PFSK-1 (cell line): ENCODE results near the gene ARPC4.

ENCODE experiments used
- FOXP2 ChIP-seq: optimal IDR thresholded peaks from 2 replicates; pipeline ENCODE3; 2011; ENCODE audit warnings: borderline replicate concordance, control low read depth, inconsistent platforms; ENCODE audit not compliant: insufficient read depth; ENCODE audit errors: extremely low read length, extremely low read depth
- POLR2AphosphoS5 ChIP-seq: IDR thresholded peaks from 2 replicates; pipeline ENCODE4 v1.6.1; 2012; ENCODE audit warnings: low read depth, mild to moderate bottlenecking, control low read depth, low read length, moderate library complexity
- SIN3A ChIP-seq: IDR thresholded peaks from 2 replicates; pipeline ENCODE4 v1.6.1; 2012; ENCODE audit warnings: mild to moderate bottlenecking, low read length, moderate library complexity, borderline replicate concordance; ENCODE audit not compliant: insufficient read depth
- TAF1 ChIP-seq: IDR thresholded peaks from 2 replicates; pipeline ENCODE4 v1.6.1; 2012; ENCODE audit warnings: low read length, control low read depth, borderline replicate concordance; ENCODE audit not compliant: insufficient read depth
- TF ChIP-seq, protein P1 (sequence below), 2 experiments: IDR thresholded peaks; 2 replicates each; pipeline versions ENCODE4 v1.6.1 to v1.8.0; 2011 to 2012; ENCODE audit warnings: low read depth in 2 of 2, low read length in 2 of 2, control low read depth in 1 of 2, inconsistent platforms in 1 of 2, mild to moderate bottlenecking in 1 of 2, moderate library complexity in 1 of 2; ENCODE audit not compliant: insufficient read depth in 1 of 2

ARPC4 gene

DNA sequence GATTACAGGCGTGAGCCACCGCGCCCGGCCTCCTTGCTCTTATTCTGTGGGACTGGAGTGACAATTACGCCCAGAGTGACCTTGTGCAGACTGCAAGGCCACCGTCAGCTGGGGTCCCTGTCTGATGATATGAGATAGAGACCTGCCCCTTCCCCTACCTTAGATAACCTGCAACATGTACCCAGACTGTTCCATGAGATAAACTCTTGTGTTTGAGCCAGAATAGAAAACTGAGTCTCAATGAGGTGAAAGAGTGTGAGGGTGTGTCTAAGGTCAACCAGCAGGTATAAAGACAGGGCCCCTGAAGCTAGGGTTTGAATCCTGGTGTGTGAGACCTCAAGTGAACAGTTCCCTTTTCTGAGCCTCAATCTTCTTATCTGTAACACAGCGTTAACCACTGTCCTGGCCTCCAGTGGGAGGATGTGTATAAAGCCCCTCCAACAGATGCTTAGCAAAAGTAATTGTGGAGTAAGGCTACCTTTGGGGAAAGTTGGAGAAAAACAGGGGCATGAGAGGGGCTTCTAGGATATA lies 6.6 kb upstream of the ARPC4 start:
- TF ChIP-seq, protein P1, sequence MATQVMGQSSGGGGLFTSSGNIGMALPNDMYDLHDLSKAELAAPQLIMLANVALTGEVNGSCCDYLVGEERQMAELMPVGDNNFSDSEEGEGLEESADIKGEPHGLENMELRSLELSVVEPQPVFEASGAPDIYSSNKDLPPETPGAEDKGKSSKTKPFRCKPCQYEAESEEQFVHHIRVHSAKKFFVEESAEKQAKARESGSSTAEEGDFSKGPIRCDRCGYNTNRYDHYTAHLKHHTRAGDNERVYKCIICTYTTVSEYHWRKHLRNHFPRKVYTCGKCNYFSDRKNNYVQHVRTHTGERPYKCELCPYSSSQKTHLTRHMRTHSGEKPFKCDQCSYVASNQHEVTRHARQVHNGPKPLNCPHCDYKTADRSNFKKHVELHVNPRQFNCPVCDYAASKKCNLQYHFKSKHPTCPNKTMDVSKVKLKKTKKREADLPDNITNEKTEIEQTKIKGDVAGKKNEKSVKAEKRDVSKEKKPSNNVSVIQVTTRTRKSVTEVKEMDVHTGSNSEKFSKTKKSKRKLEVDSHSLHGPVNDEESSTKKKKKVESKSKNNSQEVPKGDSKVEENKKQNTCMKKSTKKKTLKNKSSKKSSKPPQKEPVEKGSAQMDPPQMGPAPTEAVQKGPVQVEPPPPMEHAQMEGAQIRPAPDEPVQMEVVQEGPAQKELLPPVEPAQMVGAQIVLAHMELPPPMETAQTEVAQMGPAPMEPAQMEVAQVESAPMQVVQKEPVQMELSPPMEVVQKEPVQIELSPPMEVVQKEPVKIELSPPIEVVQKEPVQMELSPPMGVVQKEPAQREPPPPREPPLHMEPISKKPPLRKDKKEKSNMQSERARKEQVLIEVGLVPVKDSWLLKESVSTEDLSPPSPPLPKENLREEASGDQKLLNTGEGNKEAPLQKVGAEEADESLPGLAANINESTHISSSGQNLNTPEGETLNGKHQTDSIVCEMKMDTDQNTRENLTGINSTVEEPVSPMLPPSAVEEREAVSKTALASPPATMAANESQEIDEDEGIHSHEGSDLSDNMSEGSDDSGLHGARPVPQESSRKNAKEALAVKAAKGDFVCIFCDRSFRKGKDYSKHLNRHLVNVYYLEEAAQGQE (IDR thresholded peaks at IDR 0.05; ENCODE audit: insufficient read depth in 1 of 2, low read depth in 2 of 2, low read length in 2 of 2), result no peak
- no peak for TF ChIP-seq TAF1
- no peak for TF ChIP-seq POLR2AphosphoS5
- TF ChIP-seq SIN3A, result no peak
- TF ChIP-seq FOXP2, result no peak

DNA sequence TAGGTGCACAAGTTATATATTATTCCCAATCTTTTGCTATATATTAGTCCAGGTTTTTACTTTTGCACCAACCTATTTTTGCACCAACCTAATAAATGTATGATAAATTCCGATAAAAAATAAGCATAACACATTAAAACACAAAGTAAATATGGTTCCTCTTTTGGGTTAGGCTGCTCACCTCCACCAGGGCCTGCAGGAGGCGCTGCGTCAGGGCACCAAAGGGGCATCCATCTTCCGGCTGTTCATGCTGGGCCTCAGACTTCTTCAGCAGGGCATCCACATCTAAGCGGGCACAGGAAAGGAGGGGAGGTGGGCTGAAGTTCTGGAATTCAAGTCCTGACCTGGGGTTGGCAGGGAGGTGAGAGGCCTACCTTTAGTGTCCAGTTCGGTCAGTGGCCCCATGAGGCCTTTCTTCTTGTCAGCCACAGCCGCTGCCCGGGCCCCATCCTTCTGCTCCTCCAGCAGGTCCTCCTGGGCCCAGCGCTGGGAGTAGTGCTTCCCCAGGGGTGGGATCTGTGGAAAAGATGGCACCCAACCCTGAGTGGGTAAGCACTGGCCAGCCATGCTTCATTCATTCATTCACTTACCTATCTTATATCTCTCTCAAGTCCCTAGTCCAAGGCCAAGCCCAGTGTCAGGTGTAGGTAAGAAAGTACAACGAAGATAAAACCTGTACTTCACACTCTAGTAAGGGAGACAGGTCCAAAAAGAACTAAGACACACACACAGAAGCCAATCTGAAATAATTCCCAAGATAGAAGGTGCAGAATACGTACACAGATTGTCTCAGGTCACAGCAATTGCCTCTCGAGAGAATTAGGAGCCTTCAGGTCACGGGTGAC lies 5.8 kb upstream of the ARPC4 start:
- no peak for TF ChIP-seq POLR2AphosphoS5
- TF ChIP-seq FOXP2, result no peak
- no peak for TF ChIP-seq SIN3A
- no peak for TF ChIP-seq TAF1
- TF ChIP-seq, protein P1 (IDR thresholded peaks at IDR 0.05; ENCODE audit: insufficient read depth in 1 of 2, low read depth in 2 of 2, low read length in 2 of 2), result no peak

DNA sequence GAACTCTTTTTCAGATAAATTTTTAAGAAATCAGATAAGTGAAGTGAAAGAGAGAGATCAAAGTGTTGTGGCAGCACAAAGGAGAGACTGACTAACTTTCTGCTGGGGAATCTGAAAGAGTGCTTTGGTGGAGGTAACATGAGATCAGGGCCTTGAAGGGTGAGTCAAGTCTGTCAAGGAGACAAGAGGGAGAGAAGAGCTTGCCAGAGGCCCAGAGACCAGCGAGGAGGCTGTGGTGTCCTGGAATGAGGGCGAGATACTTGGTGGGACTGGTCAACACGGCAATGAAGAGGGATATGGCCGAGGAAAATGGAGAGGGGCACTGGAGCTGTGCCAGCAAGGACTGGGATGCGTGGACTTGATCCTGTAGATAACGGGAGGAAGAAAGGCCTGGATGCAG lies 5.2 kb upstream of the ARPC4 start:
- TF ChIP-seq FOXP2, result no peak
- TF ChIP-seq TAF1, result no peak
- no peak for TF ChIP-seq POLR2AphosphoS5
- TF ChIP-seq, protein P1 (IDR thresholded peaks at IDR 0.05; ENCODE audit: insufficient read depth in 1 of 2, low read depth in 2 of 2, low read length in 2 of 2), result no peak
- no peak for TF ChIP-seq SIN3A

DNA sequence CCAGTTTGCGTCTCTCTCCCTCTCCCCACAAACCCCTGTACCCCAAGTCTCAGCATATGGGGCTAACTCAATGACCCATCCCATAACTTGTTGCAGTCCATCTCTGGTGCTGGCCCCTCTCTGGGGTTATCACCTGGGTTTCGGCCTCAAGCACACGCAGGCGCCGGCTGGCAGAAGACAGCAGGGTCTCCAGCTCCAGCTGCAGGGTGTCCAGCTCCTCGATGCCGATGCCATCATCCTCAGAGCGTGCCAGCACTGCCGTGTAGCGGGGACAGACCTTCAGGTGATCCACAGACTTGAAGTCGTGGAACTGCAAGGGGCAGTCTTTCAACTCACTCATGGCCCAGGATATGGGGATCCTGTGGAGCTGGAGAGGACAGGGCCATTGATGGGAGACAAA lies 1.8 kb upstream of the ARPC4 start:
- no peak for TF ChIP-seq FOXP2

DNA sequence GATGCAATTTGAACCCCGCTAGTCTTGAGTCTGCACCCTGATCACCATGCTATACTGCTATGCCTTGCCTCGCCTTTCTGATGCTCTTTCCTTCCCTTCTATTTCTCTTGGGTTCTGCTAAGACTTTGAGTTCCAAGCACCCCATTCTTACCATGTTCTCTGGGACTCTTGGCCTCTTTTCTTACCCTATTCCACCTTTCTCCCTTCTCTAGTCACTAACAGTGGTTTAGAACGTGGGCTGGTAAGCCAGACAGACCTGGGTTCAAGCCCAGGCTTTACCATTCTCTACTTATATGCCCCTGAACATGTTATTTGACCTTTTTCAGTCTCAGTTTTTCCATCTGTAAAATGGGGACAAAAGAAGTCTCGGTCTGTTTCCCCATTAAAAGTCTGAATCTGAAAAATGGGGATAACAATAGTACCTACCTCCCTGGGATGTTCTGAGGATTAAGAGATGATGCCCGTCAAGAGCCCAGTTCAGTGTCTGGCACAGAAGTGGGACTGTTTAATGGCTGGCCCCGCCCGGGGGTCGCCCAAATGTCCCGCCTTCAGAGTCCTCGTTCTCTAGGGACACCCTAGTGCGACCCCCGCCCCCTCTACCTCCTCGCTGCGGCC lies 985 bp upstream of the ARPC4 start:
- no peak for TF ChIP-seq POLR2AphosphoS5
- no peak for TF ChIP-seq TAF1
- TF ChIP-seq, protein P1 (IDR thresholded peaks at IDR 0.05; ENCODE audit: insufficient read depth in 1 of 2, low read depth in 2 of 2, low read length in 2 of 2), result no peak
- TF ChIP-seq FOXP2, result no peak
- no peak for TF ChIP-seq SIN3A
